Measurements from ENCODE around the gene ATXN1. TPM values are rescaled to one million over a fixed set of nuclear protein-coding genes. Genes with fewer than 3 reads are reported as not detected.

The ATXN1 gene
- polyA plus RNA-seq, 1 of the 3 experiments (the other 2 are of a cell fraction), result 7.9 TPM

GRCh38 chr6:16572943-16573342 lies 188.3 kb downstream of the ATXN1 start:
- TF ChIP-seq FOXM1 (IDR thresholded peaks at IDR 0.05; ENCODE audit: low read depth) (no peak), SIN3A (IDR thresholded peaks at IDR 0.05; ENCODE audit: borderline replicate concordance, low read depth, low read length) (no peak), MEF2A (IDR thresholded peaks at IDR 0.05; ENCODE audit: borderline replicate concordance, low read depth) (no peak), USF1 (IDR thresholded peaks at IDR 0.05; ENCODE audit: borderline replicate concordance, low read depth) (no peak), TEAD4 (IDR thresholded peaks at IDR 0.05; ENCODE audit: borderline replicate concordance, insufficient read depth) (no peak), SMC3 (IDR thresholded peaks at IDR 0.05; ENCODE audit: low read depth, low read length) (no peak), POLR2AphosphoS5 (IDR thresholded peaks at IDR 0.05; ENCODE audit: low read depth, low read length) (no peak), JUND (IDR thresholded peaks at IDR 0.05) (no peak), GATA2 (CRISPR knock-in tag; IDR thresholded peaks at IDR 0.05) (no peak), EZH2phosphoT487 (IDR thresholded peaks at IDR 0.05; ENCODE audit: borderline replicate concordance, low read depth) (no peak), MXI1 (IDR thresholded peaks at IDR 0.05; ENCODE audit: low read depth, low read length) (no peak), YY1 (IDR thresholded peaks at IDR 0.05; ENCODE audit: low read depth) (no peak), MAX (IDR thresholded peaks at IDR 0.05; ENCODE audit: low read depth) (no peak), FOSL2 (IDR thresholded peaks at IDR 0.05; ENCODE audit: borderline replicate concordance, low read depth) (no peak), TAF1 (IDR thresholded peaks at IDR 0.05; ENCODE audit: borderline replicate concordance, low read depth, low read length) (no peak), FOXJ3 (CRISPR knock-in tag; IDR thresholded peaks at IDR 0.05) (no peak), IRF3 (IDR thresholded peaks at IDR 0.05; ENCODE audit: low read depth, low read length) (no peak), PBX3 (IDR thresholded peaks at IDR 0.05) (no peak)
- Histone ChIP-seq H2AFZ (ENCODE audit: low read depth) (no peak overlapping the region), H3F3A (replicated peaks; ENCODE audit: insufficient read depth) (peaks cover 3% of the 10 kb centered on the region), H3K4me1 (ENCODE audit: control insufficient read depth in 1 of 2, insufficient read depth in 2 of 2, low read depth in 1 of 2, low read length in 1 of 2) (no peaks in the 10 kb centered on the region), H4K20me1 (ENCODE audit: insufficient read depth) (no peaks in the 10 kb centered on the region; the same call in 1 of the 2 replicates), H3K4me2 (no peak overlapping the region), H3K36me3 (replicated peaks in 1 of 2; ENCODE audit: control insufficient read depth in 1 of 2, insufficient read depth in 2 of 2, low read length in 1 of 2) (peaks cover 0 to 12% of the 10 kb centered on the region in 2 experiments), H3K9ac (no peak overlapping the region), H3K4me3 (ENCODE audit: low read depth in 2 of 2, low read length in 1 of 2) (no peak overlapping the region), H3K27me3 (ENCODE audit: insufficient read depth) (no peaks in the 10 kb centered on the region), H3K79me2 (ENCODE audit: insufficient read depth) (no peaks in the 10 kb centered on the region), H3K9me3 (no peaks in the 10 kb centered on the region), H3K9me2 (no peaks in the 10 kb centered on the region), H3K27ac (ENCODE audit: low read depth in 2 of 2, low read length in 1 of 2) (no peak overlapping the region)
- CTCF ChIA-PET, result no interaction called here
- POLR2A ChIA-PET, result no interaction called here
- DNase-seq, result no peak
- WGBS (ENCODE audit: low lambda C conversion rate), result 75% methylated on average over 2 of the region's 2 CpGs

Data from SK-N-SH (cell line).